T-helper 17 cell (primary cell): ENCODE results near the gene THBS3. TPM values are rescaled to one million over a fixed set of nuclear protein-coding genes. Genes with fewer than 3 reads are reported as not detected.
"Not testable (repeated sequence)": the region's sequence is repeated elsewhere in the genome, so short reads cannot be mapped to it uniquely, and the experiment has no call there.

ENCODE experiments used
- ATAC-seq: fragments of 150-1000 bp; cut with Tn5 transposase; 2 replicates; pipeline ENCODE4 v1.10.0; 2021; ENCODE audit warnings: mild to moderate bottlenecking, moderate library complexity
- DNase-seq, 3 donors: peaks; one replicate each; pipeline versions ENCODE4 v3.0.0 to v3.0.0-alpha.2; 2020 to 2021
- H3K9me3 ChIP-seq: one replicate; pipeline ENCODE4 v1.7.0; 2013; ENCODE audit warnings: low read length, mild to moderate bottlenecking; ENCODE audit not compliant: control insufficient read depth, poor library complexity, severe bottlenecking
- H3K27ac Mint-ChIP-seq: one replicate; pipeline ENCODE4 v1.8.0; 2022; ENCODE audit warnings: mild to moderate bottlenecking, moderate library complexity, mixed read lengths
- H3K27me3 Mint-ChIP-seq: one replicate; pipeline ENCODE4 v1.8.0; 2022; ENCODE audit warnings: mixed read lengths
- H3K36me3 Mint-ChIP-seq: one replicate; pipeline ENCODE4 v1.8.0; 2022; ENCODE audit warnings: low read depth, mixed read lengths
- H3K4me1 Mint-ChIP-seq: one replicate; pipeline ENCODE4 v1.8.0; 2022; ENCODE audit warnings: mild to moderate bottlenecking, mixed read lengths
- H3K4me3 Mint-ChIP-seq: one replicate; pipeline ENCODE4 v1.8.0; 2022; ENCODE audit warnings: mild to moderate bottlenecking, moderate library complexity, mixed read lengths
- total RNA-seq, 4 donors: library from RNA in 2 of 4; stranded (reverse) in 2 of 4; gene quantifications; one replicate each; pipeline ENCODE4 v1.2.3 and lab custom pipeline; 2022 to 2026

THBS3 gene
- total RNA-seq, 2 donors from 2014 or later, result 34.6 to 38.4 TPM

- DNase-seq, result peak; percentile 72 to 81 (median 77)
- Mint-ChIP-seq H3K4me1 (peaks cover 28% of the 10 kb centered on the region), H3K36me3 (peaks cover 5% of the 10 kb centered on the region), H3K4me3 (peak overlapping the region; percentile 78), H3K27me3 (no peaks in the 10 kb centered on the region), H3K27ac (no peak overlapping the region)
- no peaks in the 10 kb centered on the region for H3K9me3 ChIP-seq
- ATAC-seq, result peak; percentile 77
Observed at GRCh38 chr1:155167166-155168104, 40.3 kb downstream of the THBS3 start.

DNA sequence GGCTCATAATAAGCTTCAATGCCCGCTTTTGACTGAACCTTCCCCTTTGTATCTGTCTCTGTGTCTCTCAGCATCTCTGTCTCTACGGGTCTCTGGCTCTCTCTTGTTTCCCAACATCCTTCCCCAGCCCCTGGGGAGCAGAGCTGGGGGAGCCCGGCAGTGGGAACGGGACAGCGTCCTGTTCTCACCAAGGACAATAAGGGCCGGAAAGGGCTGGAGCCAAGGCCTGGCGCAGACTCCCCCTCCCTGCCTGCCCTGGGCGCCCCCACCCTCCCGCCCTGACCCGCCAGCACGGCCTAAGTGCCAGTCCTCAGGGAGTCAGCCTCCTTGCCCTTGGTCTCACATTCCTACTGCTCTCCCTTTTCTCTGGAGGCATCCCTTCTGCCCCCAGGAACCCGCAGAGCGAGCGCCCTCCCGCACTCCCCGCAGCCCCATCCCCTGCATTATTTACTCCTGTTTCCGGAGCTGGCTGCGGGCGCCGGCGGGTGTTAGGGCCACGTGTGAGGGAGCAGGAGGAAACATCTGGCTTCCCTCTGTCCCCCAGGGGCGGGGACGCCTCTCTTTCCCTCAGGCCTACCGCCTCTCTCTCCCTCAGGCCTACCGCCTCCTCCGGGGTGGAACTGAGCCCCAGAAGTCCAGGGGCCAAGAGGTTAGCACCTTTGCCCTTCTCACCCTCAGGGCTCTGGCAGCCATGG is 41.1 kb downstream of the THBS3 start:
- no peaks in the 10 kb centered on the region for H3K27me3 Mint-ChIP-seq
- no peak overlapping the region for H3K4me3 Mint-ChIP-seq
- H3K36me3 Mint-ChIP-seq, result peaks cover 5% of the 10 kb centered on the region
- DNase-seq (no peak), ATAC-seq (no peak)
- H3K9me3 ChIP-seq, result no peaks in the 10 kb centered on the region
- no peak overlapping the region for H3K27ac Mint-ChIP-seq
- peaks cover 22% of the 10 kb centered on the region for H3K4me1 Mint-ChIP-seq

GRCh38 chr1:155166051-155166470 is 41.6 kb downstream of the THBS3 start:
- Mint-ChIP-seq H3K4me3 (no peak overlapping the region), H3K27me3 (no peaks in the 10 kb centered on the region), H3K27ac (no peak overlapping the region), H3K4me1 (peaks cover 22% of the 10 kb centered on the region), H3K36me3 (peaks cover 5% of the 10 kb centered on the region)
- no peak for ATAC-seq
- no peak for DNase-seq
- H3K9me3 ChIP-seq, result no peaks in the 10 kb centered on the region

DNA sequence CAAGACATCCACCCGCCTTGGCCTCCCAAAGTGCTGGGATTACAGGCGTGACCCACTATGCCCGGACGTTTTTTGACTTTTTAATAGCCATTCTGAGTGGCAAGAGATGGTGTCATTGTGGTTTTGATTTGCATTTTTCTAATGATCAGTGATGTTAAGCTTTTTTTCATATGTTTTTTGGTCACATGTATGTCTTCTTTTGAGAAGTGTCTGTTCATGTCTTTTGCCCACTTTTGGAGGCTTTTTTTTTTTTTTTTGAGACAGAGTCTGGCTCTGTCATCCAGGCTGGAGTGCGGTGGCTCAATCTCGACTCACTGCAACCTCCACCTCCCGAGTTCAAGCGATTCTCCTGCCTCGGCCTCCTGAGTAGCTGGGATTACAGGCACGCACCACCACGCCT is 43.1 kb downstream of the THBS3 start:
- not testable (repeated sequence) for H3K27ac Mint-ChIP-seq, H3K9me3 ChIP-seq, H3K27me3 Mint-ChIP-seq, H3K4me3 Mint-ChIP-seq, DNase-seq, ATAC-seq, H3K36me3 Mint-ChIP-seq
- peaks cover 19% of the 10 kb centered on the region for H3K4me1 Mint-ChIP-seq

DNA sequence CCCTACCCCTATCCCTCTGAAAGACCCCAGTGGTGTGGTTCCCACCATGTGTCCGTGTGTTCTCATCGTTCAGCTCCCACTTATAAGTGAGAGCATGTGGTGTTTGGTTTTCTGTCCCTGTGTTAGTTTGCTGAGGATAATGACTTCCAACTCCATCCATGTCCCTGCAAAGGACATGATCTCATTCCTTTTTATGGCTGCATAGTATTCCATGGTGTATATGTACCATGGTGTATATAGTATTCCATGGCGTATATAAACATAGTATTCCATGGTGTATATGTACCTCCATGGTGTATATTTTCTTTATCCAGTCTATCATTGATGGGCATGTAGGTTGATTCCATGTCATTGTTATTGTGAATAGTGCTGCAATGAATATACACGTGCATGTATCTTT is 43.9 kb downstream of the THBS3 start:
- H3K4me3 Mint-ChIP-seq, ATAC-seq, H3K27ac Mint-ChIP-seq, H3K27me3 Mint-ChIP-seq, H3K9me3 ChIP-seq, DNase-seq, H3K36me3 Mint-ChIP-seq: not testable (repeated sequence)
- H3K4me1 Mint-ChIP-seq, result peaks cover 12% of the 10 kb centered on the region

GRCh38 chr1:155162631-155163030 is 45.1 kb downstream of the THBS3 start:
- not testable (repeated sequence) for H3K9me3 ChIP-seq, DNase-seq, H3K27me3 Mint-ChIP-seq, ATAC-seq, H3K36me3 Mint-ChIP-seq, H3K4me3 Mint-ChIP-seq, H3K4me1 Mint-ChIP-seq, H3K27ac Mint-ChIP-seq

- Mint-ChIP-seq H3K27ac (peak overlapping the region; percentile 60), H3K36me3 (no peaks in the 10 kb centered on the region), H3K4me1 (no peaks in the 10 kb centered on the region), H3K4me3 (no peak overlapping the region), H3K27me3 (no peaks in the 10 kb centered on the region)
- DNase-seq, result no peak
- H3K9me3 ChIP-seq, result no peaks in the 10 kb centered on the region
- no peak for ATAC-seq
Observed at GRCh38 chr1:155160128-155160527, 47.6 kb downstream of the THBS3 start.

DNA sequence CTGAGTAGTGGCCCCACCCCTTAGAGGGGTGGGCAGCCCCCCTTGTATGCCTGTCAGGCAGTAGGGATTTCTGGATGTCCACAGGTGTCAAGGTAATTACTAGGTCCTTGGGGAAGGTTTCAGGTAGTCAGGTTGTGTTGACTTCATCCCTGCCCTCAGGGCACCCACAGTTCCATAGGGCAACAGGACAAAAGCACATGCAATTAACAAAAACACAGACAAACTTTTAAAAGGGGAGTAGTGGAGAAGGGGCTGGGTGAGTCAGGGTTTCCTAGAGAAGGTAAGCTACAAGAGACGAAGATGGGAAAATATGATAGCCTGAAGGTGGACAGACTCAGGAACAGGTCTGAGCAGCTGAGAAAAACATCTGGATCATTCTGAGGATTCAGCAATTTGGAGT is 48.7 kb downstream of the THBS3 start:
- DNase-seq, result no peak
- Mint-ChIP-seq H3K4me1 (no peaks in the 10 kb centered on the region), H3K27me3 (no peaks in the 10 kb centered on the region), H3K4me3 (no peak overlapping the region), H3K27ac (peak overlapping the region; percentile 53), H3K36me3 (no peaks in the 10 kb centered on the region)
- ATAC-seq, result no peak
- H3K9me3 ChIP-seq, result no peaks in the 10 kb centered on the region

GRCh38 chr1:155155996-155156643 is 51.6 kb downstream of the THBS3 start:
- not testable (repeated sequence) for H3K4me3 Mint-ChIP-seq, H3K4me1 Mint-ChIP-seq, DNase-seq, H3K9me3 ChIP-seq, H3K27ac Mint-ChIP-seq, H3K27me3 Mint-ChIP-seq, H3K36me3 Mint-ChIP-seq, ATAC-seq

Other genes with a start within 250 kb of the THBS3 start
- 10 to 100 TPM; 34.7 to 45.1 TPM for gene PYGO2, start 246.1 kb downstream of the THBS3 start, total RNA-seq
- gene SHC1, start 237.2 kb downstream of the THBS3 start, total RNA-seq, result 100 to 1,000 TPM in 1 of 2 donors, 10 to 100 TPM in 1; 99.5 to 105 TPM
- 1 to 10 TPM; 9.3 to 9.4 TPM for gene CKS1B, start 233.2 kb downstream of the THBS3 start, total RNA-seq
- 10 to 100 TPM; 33.2 to 34.7 TPM for gene FLAD1, start 224.6 kb downstream of the THBS3 start, total RNA-seq
- not detected for gene LENEP, start 214.3 kb downstream of the THBS3 start, total RNA-seq
- 10 to 100 TPM; 63.8 to 73.6 TPM for gene ZBTB7B, start 205.1 kb downstream of the THBS3 start, total RNA-seq
- gene DCST2, start 174.1 kb downstream of the THBS3 start, total RNA-seq, result 1 to 10 TPM in 1 of 2 donors, under 1 TPM in 1; 0.94 to 1.3 TPM
- gene DCST1, start 174.1 kb downstream of the THBS3 start, total RNA-seq, result under 1 TPM; 0.23 to 0.57 TPM
- 10 to 100 TPM; 30.3 to 33.8 TPM for gene ADAM15, start 156.6 kb downstream of the THBS3 start, total RNA-seq
- gene EFNA4, start 144.2 kb downstream of the THBS3 start, total RNA-seq, result 1 to 10 TPM; 2.6 to 4.9 TPM
- 1 to 10 TPM in 1 of 2 donors, under 1 TPM in 1; 0.29 to 1.3 TPM for gene EFNA3, start 129.1 kb downstream of the THBS3 start, total RNA-seq
- gene EFNA1, start 80.0 kb downstream of the THBS3 start, total RNA-seq, result 1 to 10 TPM in 1 of 2 donors, not detected in 1; 1.0 TPM
- gene SLC50A1, start 72.0 kb downstream of the THBS3 start, total RNA-seq, result 10 to 100 TPM; 25.6 to 27.8 TPM
- 10 to 100 TPM; 32.1 to 36.0 TPM for gene DPM3, start 67.4 kb downstream of the THBS3 start, total RNA-seq
- 100 to 1,000 TPM; 110 to 127 TPM for gene KRTCAP2, start 34.6 kb downstream of the THBS3 start, total RNA-seq
- gene TRIM46, start 34.0 kb downstream of the THBS3 start, total RNA-seq, result 10 to 100 TPM in 1 of 2 donors, 1 to 10 TPM in 1; 9.8 to 12.7 TPM
- gene MTX1, start 798 bp upstream of the THBS3 start, total RNA-seq, result 10 to 100 TPM; 20.7 to 28.5 TPM
- gene ENTREP3, start 47.6 kb upstream of the THBS3 start, total RNA-seq, result 1 to 10 TPM; 8.6 to 9.3 TPM
- gene SCAMP3, start 54.5 kb upstream of the THBS3 start, total RNA-seq, result 10 to 100 TPM; 60.1 to 69.4 TPM
- 10 to 100 TPM; 54.8 to 57.8 TPM for gene CLK2, start 65.6 kb upstream of the THBS3 start, total RNA-seq
- gene HCN3, start 69.6 kb upstream of the THBS3 start, total RNA-seq, result 1 to 10 TPM; 1.3 to 1.5 TPM
- not detected for gene PKLR, start 93.5 kb upstream of the THBS3 start, total RNA-seq
- 10 to 100 TPM; 63.0 TPM for gene FDPS, start 101.0 kb upstream of the THBS3 start, total RNA-seq
- gene RUSC1, start 113.0 kb upstream of the THBS3 start, total RNA-seq, result 10 to 100 TPM; 13.2 to 14.8 TPM